ENCODE data around the gene PFN3. TPM values are rescaled to one million over a fixed set of nuclear protein-coding genes. Genes with fewer than 3 reads are reported as not detected.

The PFN3 gene
- total and polyA plus RNA-seq, 2 of the 4 experiments (the other 2 are of a cell fraction): not detected

DNA sequence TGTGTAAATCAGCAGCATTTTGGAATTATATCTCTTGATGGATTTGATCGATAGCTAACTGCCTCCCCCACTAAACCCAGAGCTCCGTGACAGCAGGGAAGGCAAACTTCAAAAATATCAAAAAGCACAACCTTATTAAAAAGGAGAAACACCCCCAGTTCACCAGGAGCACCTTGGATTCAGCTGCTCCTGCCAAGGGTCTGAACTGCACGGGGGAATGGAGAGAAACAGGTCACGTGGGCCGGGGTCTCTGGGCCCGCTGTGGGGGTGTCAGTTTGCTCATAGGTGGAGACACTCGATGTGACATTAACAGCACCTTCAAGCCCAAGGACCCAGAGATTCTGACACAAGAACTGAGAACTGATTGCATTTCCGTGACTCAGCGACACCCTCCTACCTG, 17.3 kb downstream of the PFN3 start:
- no peak overlapping the region for H3K27ac ChIP-seq (ENCODE audit: insufficient read depth, low read length)
- no peak overlapping the region for H3K9ac ChIP-seq (ENCODE audit: low read depth, low read length)
- peaks cover 9% of the 10 kb centered on the region; the same call in 1 of the 2 replicates for H3K4me1 ChIP-seq (ENCODE audit: control insufficient read depth, insufficient read depth, low read length)
- in situ Hi-C loops (cut with MboI; ENCODE audit: low sequenced_read_pairs): no loop called here
- no peak overlapping the region for H2BK20ac ChIP-seq (ENCODE audit: low read depth, low read length)
- no peak overlapping the region for H3K14ac ChIP-seq (replicated peaks; ENCODE audit: low read depth, low read length)
- H2AK5ac ChIP-seq (ENCODE audit: low read depth, low read length): no peak overlapping the region
- ChIA-PET CTCF (interaction anchor here (1.0 kb wide), 1 partner anchor 13 kb away, joined by 3 read pairs; no protein-coding TSS in a partner anchor), POLR2A (ENCODE audit: unreplicated experiment) (no interaction called here)
- no peak overlapping the region for H2BK15ac ChIP-seq (ENCODE audit: low read depth, low read length)
- H3K23ac ChIP-seq (ENCODE audit: low read depth, low read length): no peak overlapping the region
- no peaks in the 10 kb centered on the region for H3K36me3 ChIP-seq (ENCODE audit: control insufficient read depth, insufficient read depth, low read length)
- no peak overlapping the region for H3K4me3 ChIP-seq (ENCODE audit: insufficient read depth, low read depth, low read length)
- no peak overlapping the region for H4K91ac ChIP-seq (ENCODE audit: insufficient read depth, low read depth, low read length)
- ATAC-seq (ENCODE audit: low read depth) (no peak), DNase-seq (no peak)
- no TSS peak for BruUV-seq (replicated peaks)
- peaks cover 6% of the 10 kb centered on the region; the same call in 1 of the 2 replicates for H3K9me1 ChIP-seq (ENCODE audit: insufficient read depth, low read length)
- no peak overlapping the region for H4K5ac ChIP-seq (ENCODE audit: low read depth, low read length)
- no peak overlapping the region for H3K4me2 ChIP-seq (ENCODE audit: low read depth, low read length)
- H2BK120ac ChIP-seq (ENCODE audit: low read depth, low read length): no peak overlapping the region
- H3K18ac ChIP-seq (ENCODE audit: low read depth, low read length): no peak overlapping the region
- no peak overlapping the region for H4K8ac ChIP-seq (ENCODE audit: low read depth in 2 of 2, low read length in 2 of 2)
- no peak for TF ChIP-seq POLR2A (IDR thresholded peaks at IDR 0.05; ENCODE audit: low read depth, low read length)
- no peaks in the 10 kb centered on the region for H4K20me1 ChIP-seq (ENCODE audit: insufficient read depth, low read length)
- H3K27me3 ChIP-seq (ENCODE audit: control insufficient read depth, insufficient read depth, low read length): peaks cover 37% of the 10 kb centered on the region
- no peaks in the 10 kb centered on the region for H3K9me3 ChIP-seq (ENCODE audit: control insufficient read depth, insufficient read depth, low read length)
- WGBS, 2 experiments (ENCODE audit: extremely low coverage in 2 of 2, insufficient read length in 1 of 2): 60% methylated on average over 1 of the region's 9 CpGs; no CpG with 5 or more reads in 1 of the 2 experiments
- H2AFZ ChIP-seq (replicated peaks; ENCODE audit: low read length, poor library complexity): no peak overlapping the region
- no peak overlapping the region for H2BK5ac ChIP-seq (ENCODE audit: low read depth, low read length, poor library complexity, severe bottlenecking)
- H2AK9ac ChIP-seq (replicated peaks; ENCODE audit: low read depth, low read length, poor library complexity): no peak overlapping the region
- H3K56ac ChIP-seq (ENCODE audit: extremely low read depth, insufficient read depth, low read length): no peak overlapping the region
- intact Hi-C loops (cut with micrococcal nuclease): no loop called here
- dilution Hi-C loops (cut with HindIII; ENCODE audit: low sequenced_read_pairs, unreplicated experiment): no loop called here
- H3K4ac ChIP-seq (ENCODE audit: low read depth, low read length): no peak overlapping the region
- no peaks in the 10 kb centered on the region for H3K79me1 ChIP-seq (ENCODE audit: low read depth in 1 of 2, low read length in 2 of 2)

All from IMR-90 (cell line).